T follicular helper cell (primary cell): ENCODE data around the gene LRP1B.
"Not testable (repeated sequence)": the region's sequence is repeated elsewhere in the genome, so short reads cannot be mapped to it uniquely, and the experiment has no call there.

Experiments
- DNase-seq: peaks from one replicate; pipeline ENCODE4 v3.0.0-alpha.2; 2020; ENCODE audit warnings: low read depth

LRP1B gene

DNA sequence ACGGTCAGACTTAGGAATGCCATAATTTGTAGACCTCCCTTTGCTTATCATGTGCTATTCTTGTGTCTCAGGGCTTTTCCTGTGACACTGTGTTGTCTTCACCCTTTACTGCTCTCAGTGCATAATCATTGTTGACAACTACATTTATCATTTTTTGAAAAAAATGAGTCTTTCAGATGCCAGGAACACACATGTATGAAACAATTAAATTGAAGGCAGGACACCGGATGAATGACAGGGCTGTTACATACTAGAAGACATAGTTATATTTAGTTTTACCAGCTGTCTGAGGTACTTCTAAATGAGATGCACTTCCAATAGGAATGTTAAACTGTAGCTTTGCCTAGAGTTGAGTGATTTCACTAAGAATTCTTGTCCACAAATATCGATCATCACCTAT is 243.5 kb downstream of the LRP1B start:
- no peak for DNase-seq

DNA sequence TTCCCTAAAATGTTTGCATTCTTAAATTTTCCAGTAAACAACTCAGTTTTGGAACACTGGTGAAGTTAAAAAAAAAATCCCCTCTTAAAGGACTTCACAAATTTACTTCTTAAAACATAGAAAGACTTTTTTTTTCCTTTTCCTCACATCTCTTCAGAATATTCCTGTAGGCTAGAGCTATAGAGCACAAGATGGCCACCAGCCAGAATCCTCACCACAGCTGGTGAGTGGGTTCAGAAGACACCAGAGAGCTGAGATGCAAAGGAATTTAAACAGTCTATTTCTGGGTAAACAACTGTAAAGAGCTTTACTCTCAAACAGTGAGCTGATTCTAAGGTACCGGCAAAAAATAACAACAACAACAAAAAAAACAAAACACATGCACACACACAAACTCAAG is 252.8 kb downstream of the LRP1B start:
- no peak for DNase-seq

DNA sequence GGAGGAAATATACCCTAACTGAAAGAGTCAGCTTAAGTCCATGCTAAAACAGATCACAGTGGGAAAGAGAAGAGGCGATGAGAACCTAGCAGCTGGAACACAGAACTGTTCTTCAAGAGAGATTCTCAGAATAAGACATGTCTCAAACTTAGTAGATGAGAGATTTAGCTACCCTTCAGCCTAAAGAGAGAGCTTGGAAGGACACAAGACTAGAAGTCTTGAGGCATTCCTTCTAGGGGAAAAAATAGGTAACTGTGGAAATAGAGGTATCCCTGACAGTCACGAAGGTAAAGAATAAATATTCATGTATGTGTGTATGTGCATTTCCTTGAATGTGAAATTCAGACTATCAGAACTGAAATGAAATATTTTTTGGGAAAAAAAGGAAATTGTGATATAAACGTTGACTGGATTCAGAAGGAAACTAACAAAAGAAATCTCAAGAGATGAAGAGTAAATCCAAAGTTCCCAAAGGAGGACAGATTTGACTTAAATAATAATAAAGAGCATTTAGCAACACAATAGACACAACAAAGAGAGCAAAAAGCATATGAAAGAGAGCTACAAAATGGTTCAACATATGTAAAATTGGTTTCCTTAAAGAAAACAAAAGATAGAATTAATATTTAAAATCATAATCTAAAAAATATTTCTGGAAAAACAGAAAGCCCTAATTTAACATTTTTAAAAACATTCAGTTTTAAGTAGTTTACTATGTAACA is 258.7 kb downstream of the LRP1B start:
- DNase-seq, result no peak

DNA sequence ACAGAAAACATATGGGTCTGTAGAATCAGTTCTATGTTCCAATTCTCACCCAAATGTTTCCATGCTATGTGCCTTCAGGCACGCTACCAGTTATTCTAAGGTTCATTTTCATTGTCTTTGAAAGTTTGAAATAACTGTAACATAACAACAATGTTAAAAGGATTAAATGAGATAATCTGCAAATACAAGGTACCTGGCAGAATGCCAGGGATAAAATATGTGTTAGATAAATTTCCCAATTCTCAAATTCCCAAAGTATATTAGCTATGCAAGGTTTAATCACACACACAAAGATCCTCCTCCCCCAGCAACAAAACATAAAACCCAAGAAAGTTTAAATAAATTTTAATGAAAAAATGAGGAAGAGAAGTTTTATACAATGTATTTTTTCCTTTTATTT is 261.2 kb downstream of the LRP1B start:
- no peak for DNase-seq

DNA sequence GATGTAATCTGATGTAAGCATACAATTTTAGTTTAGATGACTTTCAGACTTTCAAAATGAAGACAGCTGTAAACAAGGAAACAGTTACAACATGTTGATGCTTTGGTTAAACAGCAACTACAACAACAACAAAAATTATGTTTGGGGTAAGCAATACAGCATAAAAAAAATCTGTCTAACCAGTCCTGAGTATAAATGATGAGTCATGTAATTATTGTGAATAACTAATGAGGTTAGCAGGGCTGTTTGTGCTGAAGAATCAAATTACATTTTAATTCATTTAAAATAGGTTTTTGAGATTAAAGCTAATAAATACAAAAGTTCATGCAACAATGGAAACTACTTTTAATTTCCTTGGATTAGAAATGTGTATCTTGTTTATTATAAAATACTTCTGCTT is 266.9 kb downstream of the LRP1B start:
- DNase-seq, result no peak

DNA sequence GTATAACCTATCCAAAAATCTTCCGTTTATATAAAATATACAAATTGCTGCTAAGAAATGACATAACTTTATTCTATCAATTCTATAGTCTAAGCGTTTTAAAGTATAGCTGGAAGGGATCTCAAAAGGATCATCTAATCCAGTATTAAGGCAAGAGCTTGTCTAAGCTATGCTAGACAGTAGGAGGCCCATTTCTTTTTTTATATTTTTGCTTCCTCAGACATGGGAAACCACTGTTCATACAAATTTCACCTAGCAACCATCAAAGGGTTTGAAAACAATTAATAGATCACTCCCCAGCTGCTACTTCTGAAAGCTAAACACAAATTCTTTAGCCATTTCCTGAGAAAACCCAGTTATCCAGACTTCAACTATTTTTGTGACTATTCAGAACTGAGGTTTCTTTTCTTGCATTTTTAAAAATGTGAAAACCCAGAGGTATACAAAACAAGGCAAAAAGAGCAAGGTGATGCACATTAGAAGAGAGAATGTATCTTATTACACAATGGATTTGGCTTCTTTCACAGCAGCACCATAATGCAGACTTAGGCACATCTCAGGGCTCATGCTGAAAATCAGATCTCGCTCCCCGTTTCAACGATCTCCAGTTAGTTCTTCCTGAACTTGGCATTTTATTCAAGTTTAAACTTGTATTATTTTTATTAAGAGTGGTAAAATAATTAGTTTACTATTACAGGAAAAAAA is 274.4 kb downstream of the LRP1B start:
- no peak for DNase-seq

DNA sequence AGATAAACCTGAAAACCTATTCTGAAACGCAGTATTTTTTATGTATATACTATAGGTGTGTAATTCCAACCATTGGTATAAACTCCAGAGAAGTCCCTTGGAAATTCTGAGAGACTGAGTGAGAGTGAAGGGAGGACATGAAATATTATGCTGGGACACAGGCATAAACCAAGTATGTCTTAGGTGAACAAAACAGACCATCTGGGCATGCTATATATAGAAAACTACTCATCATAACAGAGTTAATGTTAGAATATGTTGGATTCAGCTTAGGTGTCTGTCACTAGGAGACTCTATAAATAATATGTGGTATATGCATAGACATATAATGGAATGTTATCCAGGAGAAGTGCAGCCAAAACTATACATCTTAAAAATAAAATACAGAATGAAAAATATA is 282.6 kb downstream of the LRP1B start:
- DNase-seq, result no peak

DNA sequence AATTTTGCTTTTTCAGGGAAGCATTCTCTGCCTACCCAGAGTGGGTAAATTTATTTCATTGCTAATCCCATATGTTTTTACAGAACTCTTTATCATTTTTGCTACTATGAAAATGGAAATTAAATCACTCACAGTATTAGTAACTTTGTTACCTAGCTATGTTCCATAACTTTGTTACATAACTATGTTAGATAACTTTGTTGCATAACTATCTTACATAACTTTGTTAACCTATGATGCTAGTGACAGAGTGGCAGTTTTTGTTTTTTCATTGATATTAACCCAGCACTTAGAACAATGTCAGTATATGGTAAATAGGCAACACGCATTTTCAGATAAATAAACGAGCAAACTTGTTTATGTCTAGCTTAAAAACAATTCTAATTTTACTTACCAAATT is 286.6 kb downstream of the LRP1B start:
- DNase-seq, result no peak

DNA sequence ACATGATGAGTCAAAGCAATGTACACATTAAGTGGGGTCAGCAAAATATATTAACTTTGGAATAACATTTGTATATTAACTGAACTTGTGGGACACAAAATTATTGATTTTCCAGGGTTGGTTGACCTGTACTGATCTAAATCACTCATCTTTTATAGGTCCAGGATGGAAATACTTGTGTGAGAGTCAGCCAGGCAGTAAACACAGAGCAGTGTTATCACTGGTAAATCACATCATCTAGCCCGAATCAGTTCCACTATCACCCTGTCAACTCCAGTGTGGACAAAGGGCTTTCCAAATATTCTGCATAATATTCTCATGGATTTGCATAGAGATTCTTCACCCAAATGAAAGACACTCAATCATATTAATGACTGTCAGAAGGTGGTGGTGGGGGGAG is 295.7 kb downstream of the LRP1B start:
- DNase-seq, result no peak

DNA sequence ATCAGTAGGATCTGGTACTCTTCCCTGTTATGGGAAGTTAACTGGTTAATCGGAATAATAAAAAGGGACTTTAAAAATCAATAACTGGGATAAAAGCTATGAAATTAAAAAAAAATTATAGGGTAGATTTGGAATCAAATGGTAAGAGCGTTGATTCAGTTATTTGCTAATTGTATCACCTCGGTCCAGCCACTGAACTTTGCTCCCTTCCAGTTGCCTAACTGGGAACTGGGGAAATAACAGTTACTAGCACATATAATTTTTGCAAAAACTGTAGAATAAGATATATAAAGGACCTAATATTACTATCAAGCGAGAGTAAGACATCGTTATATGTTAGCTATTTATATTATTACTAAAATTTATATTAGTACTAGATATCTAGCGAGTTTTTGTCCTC is 302.1 kb downstream of the LRP1B start:
- DNase-seq, result no peak

DNA sequence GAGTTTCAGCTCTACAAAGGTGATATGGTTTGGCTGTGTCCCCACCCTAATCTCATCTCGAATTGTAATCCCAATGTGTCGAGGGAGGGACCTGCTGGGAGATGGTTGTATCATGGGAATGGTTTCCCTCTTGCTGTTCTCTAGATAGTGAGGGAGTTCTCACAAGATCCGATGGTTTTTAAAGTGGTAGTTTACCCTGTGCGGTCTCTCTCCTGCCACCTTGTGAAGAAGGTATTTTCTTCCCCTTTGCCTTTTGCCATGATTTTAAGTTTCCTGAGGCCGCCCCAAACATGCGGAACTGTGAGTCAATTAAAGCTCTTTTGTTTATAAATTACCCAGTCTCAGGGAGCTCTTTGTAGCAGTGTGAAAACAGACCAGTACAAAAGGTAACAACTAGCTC is 306.0 kb downstream of the LRP1B start:
- DNase-seq, result no peak

DNA sequence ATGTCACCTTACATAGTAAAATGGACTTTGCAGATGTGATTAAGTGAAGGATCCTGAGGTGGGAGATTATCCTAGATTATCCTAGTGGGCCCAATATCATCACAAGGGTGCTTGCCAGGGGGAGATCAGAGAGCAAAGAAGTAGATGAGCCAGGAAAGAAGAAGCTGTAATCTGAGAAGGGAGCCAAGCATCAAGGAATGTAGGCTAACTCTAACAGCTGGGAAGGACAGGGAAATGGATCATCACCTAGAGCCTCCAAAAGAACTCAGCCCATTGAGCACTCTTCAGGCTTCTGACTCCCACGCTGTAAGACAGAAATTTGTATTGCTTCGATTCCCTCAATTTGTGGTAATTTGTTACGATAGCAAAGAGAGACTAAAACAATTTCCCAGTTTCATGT is 309.9 kb downstream of the LRP1B start:
- no peak for DNase-seq

DNA sequence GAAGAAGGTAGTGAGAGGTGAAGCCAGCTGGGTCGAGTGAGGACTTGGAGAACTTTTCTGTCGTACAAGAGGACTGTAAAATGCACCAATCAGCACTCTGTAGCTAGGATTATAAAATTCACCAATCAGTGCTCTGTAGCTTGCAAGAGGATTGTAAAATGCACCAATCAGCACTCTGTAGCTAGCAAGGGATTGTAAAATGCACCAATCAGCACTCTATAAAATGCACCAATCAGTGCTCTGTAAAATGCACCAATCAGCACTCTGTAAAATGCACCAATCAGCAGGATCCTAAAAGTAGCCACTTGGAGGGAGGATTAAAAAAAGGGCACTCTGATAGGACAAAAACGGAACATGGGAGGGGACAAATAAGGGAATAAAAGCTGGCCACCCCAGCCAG is 315.5 kb downstream of the LRP1B start:
- not testable (repeated sequence) for DNase-seq

DNA sequence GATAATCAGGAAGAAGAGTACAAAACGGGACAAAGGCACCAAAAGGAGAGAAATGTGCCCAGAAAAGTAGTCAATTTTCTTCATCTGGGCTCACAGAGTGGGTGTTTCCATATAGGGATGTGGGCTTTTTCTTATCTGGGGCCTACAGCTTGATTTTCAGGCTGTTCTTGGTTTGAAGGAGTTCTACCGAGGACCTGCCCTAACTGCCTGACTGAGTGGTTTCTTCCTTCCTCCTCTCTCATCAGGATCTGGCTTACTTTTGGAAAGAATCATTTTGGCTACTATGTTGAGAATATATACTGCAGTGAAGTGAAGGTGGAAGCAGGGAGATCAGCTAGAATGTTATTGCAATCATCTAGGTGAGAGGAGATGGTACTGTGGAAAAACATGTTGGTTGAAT is 316.7 kb downstream of the LRP1B start:
- no peak for DNase-seq

DNA sequence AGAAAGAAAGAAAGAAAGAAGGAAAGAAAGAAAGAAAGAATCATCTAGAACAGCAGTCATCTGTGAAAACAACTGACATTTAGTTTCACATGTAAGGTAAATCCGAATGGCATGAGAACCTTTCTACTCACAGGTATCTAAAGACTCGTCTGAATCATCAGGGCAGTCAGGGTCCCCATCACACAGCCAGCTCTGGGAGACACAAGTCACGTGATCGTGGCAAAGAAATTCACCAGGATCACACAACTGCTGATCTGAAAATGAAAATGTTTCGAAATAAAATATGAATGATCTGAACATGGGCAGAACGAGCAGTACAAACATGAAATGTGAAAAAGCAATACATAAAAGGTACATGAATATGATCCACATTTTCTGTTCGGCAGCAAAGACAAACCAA is 320.7 kb downstream of the LRP1B start:
- no peak for DNase-seq

DNA sequence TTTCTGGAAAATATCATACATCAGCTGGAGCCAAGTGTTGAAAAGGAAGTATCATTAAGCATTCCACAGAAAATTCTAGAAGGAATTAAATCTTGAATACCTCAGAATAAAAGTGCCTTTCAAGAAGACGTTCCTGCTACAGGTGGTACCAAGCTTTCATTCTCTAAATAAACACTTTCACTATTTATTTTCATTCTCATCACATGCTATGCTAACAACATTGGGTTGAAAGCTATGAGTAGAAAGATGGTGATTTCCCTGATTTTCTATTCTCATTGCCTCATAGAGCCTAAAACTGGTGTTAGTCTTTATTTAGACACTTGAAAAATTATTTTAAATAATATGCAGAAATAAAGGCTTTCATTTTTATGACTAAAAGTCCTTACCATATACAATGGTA is 324.7 kb downstream of the LRP1B start:
- no peak for DNase-seq

DNA sequence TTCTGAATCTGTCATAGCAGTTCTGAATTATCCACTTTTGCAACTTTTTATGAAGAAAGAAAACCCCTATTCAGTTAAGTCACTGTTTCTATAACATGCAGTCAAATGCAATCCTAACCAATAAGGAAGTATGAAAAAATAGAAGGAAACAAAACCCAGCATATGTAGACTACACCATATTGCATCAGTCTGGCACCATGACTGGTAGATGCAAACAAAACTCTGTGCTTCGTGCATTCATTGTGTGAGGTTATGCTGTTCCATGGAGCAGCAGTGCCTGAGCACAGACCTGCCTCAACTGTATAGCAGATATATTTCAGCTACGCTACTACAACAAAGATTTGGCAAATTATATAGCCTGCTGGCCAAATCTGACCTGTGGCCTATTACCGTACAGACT is 325.5 kb downstream of the LRP1B start:
- no peak for DNase-seq

DNA sequence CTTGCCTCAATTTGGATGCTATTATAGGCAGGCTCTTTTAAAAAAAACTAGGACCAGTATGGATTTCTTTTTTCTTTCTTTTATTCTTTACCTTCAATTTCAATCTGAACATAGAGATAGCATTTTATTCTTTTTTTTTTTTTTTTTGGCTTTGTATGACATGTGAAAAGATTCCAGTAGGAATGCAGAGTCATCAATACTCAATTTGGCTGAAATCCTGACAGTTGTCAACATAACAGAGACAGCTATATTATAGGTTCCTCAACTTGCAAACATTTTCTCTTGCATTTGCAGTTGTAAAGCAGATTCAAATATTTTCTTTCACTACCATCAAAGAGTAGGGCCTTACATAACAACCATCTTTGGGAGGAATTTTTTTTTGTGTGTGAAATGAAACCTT is 334.4 kb downstream of the LRP1B start:
- no peak for DNase-seq

DNA sequence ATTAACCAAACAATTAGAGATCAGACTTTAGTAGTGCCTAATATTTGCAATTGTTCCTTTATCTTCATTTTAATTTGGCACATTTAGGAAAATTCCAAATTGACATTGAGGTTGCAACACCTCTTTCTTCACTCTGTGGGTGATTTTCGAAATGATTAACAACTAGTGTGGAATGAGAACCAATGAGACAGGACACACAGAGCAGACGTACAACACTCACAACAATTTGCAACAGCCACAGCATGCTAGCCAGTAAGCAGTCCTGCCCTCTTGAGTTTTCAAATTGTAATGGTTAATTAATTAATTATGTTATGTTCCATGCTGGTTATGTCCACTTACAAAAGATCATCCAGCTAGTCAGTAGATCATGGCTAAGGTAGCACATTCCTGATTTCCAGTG is 339.3 kb downstream of the LRP1B start:
- no peak for DNase-seq

DNA sequence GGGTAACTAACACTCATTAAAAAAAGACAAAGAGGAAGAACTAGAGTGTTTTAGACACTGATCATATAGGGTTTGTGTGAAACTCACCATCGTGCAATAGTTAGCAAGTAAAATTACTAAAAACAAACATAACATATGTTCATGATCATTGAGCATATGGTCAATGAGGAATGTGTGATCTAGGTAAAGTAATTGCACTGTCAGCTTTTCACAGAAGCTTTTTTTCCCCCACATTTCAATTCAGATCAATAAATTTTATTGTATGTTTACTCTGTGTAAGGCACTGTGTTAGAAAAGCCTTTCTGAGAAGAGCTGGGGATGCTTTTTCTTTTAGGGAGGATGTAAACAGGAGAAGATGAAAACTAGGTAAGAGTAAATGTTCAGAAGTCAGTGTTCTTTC is 348.2 kb downstream of the LRP1B start:
- DNase-seq, result no peak

DNA sequence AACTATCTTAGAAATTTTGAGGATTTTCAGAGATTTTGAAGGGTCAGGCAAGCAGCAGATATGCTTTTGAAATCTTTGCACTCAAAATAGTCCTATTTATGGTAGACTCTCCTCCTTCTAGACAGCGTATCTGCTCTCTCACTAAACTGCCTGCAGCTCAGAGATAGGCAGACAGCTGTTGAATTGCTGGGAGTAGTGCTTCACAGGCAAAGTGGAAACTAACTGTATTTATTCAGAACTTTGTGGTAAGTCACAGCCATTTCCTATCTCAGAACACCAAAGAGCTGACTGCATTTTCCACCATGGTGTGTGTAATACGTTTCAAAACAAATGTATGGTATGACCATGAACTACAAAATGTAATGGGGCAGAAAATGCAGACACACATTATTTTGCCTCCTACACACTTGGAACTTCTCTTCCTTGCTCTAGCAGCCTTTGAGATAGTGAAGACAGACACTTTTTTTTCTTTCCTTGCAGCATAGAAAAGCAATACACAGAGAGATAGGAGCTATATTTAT is 352.4 kb downstream of the LRP1B start:
- no peak for DNase-seq

DNA sequence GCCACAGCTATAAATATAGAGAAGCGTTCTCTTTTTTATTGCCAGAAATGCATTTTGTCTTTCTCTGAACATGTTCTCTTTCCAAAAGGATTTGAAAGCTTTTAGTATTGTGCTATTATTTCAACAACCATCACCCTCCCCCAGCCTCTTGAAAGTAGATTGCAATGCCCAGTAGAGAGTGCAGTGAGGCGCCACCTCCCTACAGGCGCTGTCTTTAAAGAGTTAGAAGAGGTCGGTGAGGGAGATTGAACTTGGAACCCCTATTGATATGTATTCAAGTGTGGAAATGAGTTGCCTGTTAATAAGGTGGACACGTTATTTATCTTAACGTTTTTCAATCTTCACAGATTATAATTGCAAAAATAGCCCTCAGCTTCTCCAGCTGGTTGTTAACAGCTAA is 360.3 kb downstream of the LRP1B start:
- DNase-seq, result no peak

DNA sequence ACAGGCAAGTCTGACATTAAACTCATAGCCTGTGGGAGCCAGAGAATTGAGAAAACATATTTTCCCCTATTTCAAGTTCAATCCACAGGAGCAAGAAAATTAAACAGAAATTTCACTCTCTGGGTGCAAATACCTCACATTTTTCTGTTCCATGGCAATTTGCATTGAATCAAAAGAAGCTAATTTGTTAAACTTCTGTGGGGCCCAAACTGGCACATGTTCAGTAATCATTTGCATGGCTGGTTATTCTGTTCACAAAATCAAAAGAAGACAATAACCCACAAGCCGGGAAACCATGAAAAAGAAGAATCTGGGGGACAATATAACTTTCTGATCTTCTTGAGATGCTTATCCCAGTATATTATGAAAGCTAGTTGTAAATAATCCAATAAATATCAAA is 363.1 kb downstream of the LRP1B start:
- no peak for DNase-seq

DNA sequence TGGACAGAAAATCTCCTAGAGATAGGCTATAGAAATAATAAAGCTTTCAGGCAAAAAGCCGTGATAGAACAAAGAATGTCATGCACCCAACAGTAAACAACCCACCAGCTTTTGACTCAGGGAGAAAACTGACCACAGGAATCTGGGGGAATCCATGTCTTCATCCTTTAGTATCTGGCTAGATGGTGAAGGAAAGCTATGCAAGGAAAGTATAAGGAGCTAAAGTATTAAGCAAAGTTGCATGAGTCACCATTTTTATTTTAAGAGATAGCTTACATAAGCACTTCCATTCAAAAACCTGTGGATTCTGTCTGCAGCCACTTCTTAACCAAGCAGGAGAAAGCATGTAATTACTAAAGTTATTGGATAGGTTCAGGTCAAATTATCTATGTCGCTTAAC is 363.8 kb downstream of the LRP1B start:
- no peak for DNase-seq
